Left ventricle myocardium inferior (tissue), 1 donor: ENCODE data around the gene PRICKLE2. TPM values are rescaled to one million over a fixed set of nuclear protein-coding genes. Genes with fewer than 3 reads are reported as not detected.

Experiments
- DNase-seq: peaks from one replicate; pipeline ENCODE4 v3.0.0-alpha.2; 2020
- H3K27ac ChIP-seq: fragments of 200-600 bp; replicated peaks from 2 replicates; pipeline ENCODE4 v1.8.0; 2021
- H3K27me3 ChIP-seq: fragments of 200-600 bp; 2 replicates; pipeline ENCODE4 v1.8.0; 2021; ENCODE audit warnings: low read depth
- H3K36me3 ChIP-seq: fragments of 200-600 bp; 2 replicates; pipeline ENCODE4 v1.8.0; 2021
- H3K4me1 ChIP-seq: fragments of 200-600 bp; 2 replicates; pipeline ENCODE4 v1.8.0; 2021
- H3K4me3 ChIP-seq: fragments of 200-600 bp; 2 replicates; pipeline ENCODE4 v1.8.0; 2021; ENCODE audit warnings: mild to moderate bottlenecking, moderate library complexity
- H3K9me3 ChIP-seq: fragments of 200-600 bp; replicated peaks from 2 replicates; pipeline ENCODE4 v1.8.0; 2021
- intact Hi-C: fragments of 100-400 bp; cut with micrococcal nuclease; formaldehyde crosslinking; loops from one replicate; pipeline ENCODE4 v1.11.0; 2022
- total RNA-seq: library from RNA; stranded (reverse); fragmentation: NEBNext Ultra II Directional; extraction: Animal tissue kit (Norgen Biotek cat#: 25700); gene quantifications from one replicate; pipeline ENCODE4 v1.2.1, GENCODE V29; 2021
- TF ChIP-seq, protein P1 (sequence below): fragments of 200-600 bp; IDR thresholded peaks from 2 replicates; pipeline ENCODE4 v1.8.0; 2021; ENCODE audit warnings: antibody characterized with exemption, mild to moderate bottlenecking, borderline replicate concordance
- donor health status: DM: no; HTN: yes; CAD: no; lungs with severe emphysema.

PRICKLE2 gene
- total RNA-seq, 1 donor from 2014 or later: 8.7 TPM

DNA sequence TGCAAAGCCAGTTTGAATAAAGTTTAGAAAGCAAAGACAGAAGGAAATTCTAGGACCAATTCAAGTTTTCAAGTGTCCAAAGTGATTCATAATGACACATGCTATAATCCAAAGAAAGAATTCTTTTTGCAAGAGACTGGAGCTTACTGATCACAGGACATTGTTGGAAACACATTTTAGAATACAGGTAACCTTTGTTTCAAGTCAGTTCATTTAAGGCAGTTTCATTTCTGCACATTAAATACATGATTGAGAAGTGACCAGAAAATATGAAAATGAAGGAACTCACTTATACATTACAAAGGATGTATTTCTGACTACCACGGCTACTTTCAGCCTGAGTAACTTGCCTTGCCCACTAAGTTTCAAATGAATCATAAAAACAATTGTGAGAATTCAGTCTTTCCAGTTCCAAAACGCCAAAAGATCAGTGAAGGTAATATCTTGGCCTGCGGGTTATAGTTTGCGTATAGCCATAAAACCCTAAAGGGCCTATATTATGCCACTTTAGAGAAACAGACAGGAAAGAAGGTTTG is 48.7 kb downstream of the PRICKLE2 start:
- Histone ChIP-seq H3K27ac (no peak overlapping the region), H3K4me1 (peaks cover 15% of the 10 kb centered on the region), H3K4me3 (no peak overlapping the region), H3K27me3 (no peaks in the 10 kb centered on the region), H3K9me3 (no peaks in the 10 kb centered on the region), H3K36me3 (no peaks in the 10 kb centered on the region)
- TF ChIP-seq, protein P1, sequence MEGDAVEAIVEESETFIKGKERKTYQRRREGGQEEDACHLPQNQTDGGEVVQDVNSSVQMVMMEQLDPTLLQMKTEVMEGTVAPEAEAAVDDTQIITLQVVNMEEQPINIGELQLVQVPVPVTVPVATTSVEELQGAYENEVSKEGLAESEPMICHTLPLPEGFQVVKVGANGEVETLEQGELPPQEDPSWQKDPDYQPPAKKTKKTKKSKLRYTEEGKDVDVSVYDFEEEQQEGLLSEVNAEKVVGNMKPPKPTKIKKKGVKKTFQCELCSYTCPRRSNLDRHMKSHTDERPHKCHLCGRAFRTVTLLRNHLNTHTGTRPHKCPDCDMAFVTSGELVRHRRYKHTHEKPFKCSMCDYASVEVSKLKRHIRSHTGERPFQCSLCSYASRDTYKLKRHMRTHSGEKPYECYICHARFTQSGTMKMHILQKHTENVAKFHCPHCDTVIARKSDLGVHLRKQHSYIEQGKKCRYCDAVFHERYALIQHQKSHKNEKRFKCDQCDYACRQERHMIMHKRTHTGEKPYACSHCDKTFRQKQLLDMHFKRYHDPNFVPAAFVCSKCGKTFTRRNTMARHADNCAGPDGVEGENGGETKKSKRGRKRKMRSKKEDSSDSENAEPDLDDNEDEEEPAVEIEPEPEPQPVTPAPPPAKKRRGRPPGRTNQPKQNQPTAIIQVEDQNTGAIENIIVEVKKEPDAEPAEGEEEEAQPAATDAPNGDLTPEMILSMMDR: no peak
- DNase-seq: no peak
- intact Hi-C loops: no loop called here

DNA sequence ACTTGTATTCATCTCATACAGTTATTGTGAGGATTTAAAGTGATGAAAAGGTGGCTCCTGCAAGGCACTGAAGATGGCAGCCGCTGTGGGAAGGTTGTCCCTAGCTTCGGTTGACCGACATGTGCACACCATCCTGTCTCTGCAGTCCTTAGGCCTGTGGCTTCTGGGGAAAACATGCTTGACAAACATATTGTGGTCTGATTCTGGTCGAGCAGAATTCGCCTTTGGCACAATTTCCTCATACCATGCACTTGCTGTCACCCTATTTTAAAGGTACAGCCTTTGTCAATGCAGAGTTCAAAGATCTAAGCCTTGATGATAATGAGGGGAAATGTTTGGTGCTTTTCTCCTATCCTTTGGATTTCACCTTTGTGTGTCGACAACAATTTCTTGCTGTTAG is 50.9 kb downstream of the PRICKLE2 start:
- intact Hi-C loops: no loop called here
- Histone ChIP-seq H3K27ac (no peak overlapping the region), H3K9me3 (no peaks in the 10 kb centered on the region), H3K36me3 (no peaks in the 10 kb centered on the region), H3K27me3 (no peaks in the 10 kb centered on the region), H3K4me3 (no peak overlapping the region), H3K4me1 (peaks cover 15% of the 10 kb centered on the region)
- TF ChIP-seq, protein P1: no peak
- DNase-seq: no peak

DNA sequence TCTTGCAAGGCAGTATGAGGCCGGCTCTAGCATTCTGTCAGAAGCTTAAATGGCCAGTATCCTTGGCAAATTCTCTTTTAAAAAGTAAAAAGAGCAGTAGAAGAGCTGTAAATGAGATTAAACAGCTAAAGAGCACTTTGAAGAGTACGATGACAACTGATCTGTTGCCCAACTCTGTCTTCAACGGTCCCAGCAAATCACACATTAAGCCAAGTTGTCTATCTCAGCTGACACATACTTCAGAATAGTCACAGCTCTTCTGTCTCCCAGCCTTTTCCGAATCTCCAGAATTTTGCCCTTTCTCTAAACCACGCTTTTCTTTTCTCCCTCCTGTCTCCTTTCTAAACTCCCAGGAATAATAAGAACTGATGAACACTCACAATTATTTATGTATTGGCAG is 51.7 kb downstream of the PRICKLE2 start:
- Histone ChIP-seq H3K4me3 (no peak overlapping the region), H3K36me3 (no peaks in the 10 kb centered on the region), H3K4me1 (peaks cover 15% of the 10 kb centered on the region), H3K27me3 (no peaks in the 10 kb centered on the region), H3K9me3 (no peaks in the 10 kb centered on the region), H3K27ac (no peak overlapping the region)
- no peak for DNase-seq
- TF ChIP-seq, protein P1: no peak
- intact Hi-C loops: no loop called here

DNA sequence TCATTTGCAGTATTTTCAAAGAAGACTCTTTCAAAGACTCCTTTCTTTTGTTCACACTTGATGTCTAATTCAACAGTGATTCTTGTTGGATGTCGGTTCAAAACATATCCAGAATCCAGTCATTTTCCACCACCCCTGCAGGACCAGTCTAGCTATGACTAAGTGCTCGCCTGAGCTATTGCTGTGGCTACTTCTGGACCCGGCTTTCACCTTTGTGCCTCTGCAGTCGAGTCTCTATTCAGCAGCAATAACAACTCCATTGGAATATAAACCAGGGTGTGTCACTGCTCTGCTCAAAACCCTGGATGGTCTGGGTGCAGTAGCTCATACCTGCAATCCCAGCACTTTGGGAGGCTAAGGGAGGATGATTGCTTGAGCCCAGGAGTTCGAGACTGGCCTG is 55.0 kb downstream of the PRICKLE2 start:
- H3K4me1 ChIP-seq: peaks cover 25% of the 10 kb centered on the region
- no peak overlapping the region for H3K27ac ChIP-seq
- no peaks in the 10 kb centered on the region for H3K27me3 ChIP-seq
- TF ChIP-seq, protein P1: no peak
- intact Hi-C loops: no loop called here
- no peak overlapping the region for H3K4me3 ChIP-seq
- H3K36me3 ChIP-seq: no peaks in the 10 kb centered on the region
- DNase-seq: no peak
- H3K9me3 ChIP-seq: no peaks in the 10 kb centered on the region

DNA sequence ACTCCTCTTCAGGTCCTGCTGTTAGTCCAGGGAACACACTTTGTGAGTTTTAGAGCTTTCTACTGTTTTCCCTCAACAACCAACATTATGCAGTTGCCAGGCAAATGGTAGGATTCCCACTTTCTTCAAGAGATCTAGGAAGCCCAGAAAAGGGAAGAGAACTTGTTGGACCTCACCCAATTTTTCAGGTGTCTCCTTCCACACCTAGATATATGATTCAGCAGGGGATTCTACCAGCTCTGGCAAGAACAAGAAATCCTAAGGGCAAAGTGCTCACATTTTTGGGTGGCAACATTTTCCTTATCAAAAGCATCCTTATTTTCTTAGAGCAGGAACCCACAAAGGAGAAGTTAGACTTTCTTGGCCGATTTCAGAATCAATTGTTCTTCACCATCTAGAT is 57.4 kb downstream of the PRICKLE2 start:
- peaks cover 20% of the 10 kb centered on the region for H3K4me1 ChIP-seq
- H3K27me3 ChIP-seq: no peaks in the 10 kb centered on the region
- no peaks in the 10 kb centered on the region for H3K36me3 ChIP-seq
- H3K9me3 ChIP-seq: no peaks in the 10 kb centered on the region
- H3K4me3 ChIP-seq: no peak overlapping the region
- no peak overlapping the region for H3K27ac ChIP-seq
- DNase-seq: no peak
- TF ChIP-seq, protein P1: no peak
- intact Hi-C loops: no loop called here
